A673 (cell line): ENCODE measurements around the gene KIRREL3. TPM values are rescaled to one million over a fixed set of nuclear protein-coding genes. Genes with fewer than 3 reads are reported as not detected.

Experiments used
- BruUV-seq: library from RNA; stranded (reverse); fragments of 400-500 nt; replicated peaks from 2 replicates; lab custom pipeline; 2021; lab: Mats Ljungman, UMichigan
- CTCF ChIA-PET: fragments of 300-600 bp; sonication (Branson Sonifier 250); formaldehyde crosslinking; loops from one replicate; lab custom pipeline; 2022; ENCODE audit warnings: antibody characterized with exemption; lab: Charles Lee
- POLR2A ChIA-PET: fragments of 300-600 bp; sonication (Branson Sonifier 250); formaldehyde crosslinking; loops from one replicate; lab custom pipeline; 2022; ENCODE audit warnings: antibody characterized with exemption; ENCODE audit not compliant: low non-redundant PET; lab: Charles Lee
- DNase-seq: peaks from one replicate; pipeline ENCODE4 v3.0.0-alpha.2; 2015; ENCODE audit warnings: low spot score
- H3K27ac ChIP-seq: fragments of 200-600 bp; sonication (generic); 2 replicates; pipeline ENCODE4 v1.5.1; 2016; ENCODE audit warnings: mixed run types, low read depth, mild to moderate bottlenecking, mixed read lengths, antibody characterized with exemption, low read length; ENCODE audit not compliant: poor library complexity, severe bottlenecking
- H3K27me3 ChIP-seq: fragments of 200-600 bp; sonication (generic); replicated peaks from 2 replicates; pipeline ENCODE4 v1.6.1; 2017; ENCODE audit warnings: mixed run types, low read depth, mild to moderate bottlenecking, mixed read lengths, antibody characterized with exemption, low read length; ENCODE audit not compliant: insufficient read depth, poor library complexity
- H3K36me3 ChIP-seq: fragments of 200-600 bp; sonication (generic); 2 replicates; pipeline ENCODE4 v1.6.1; 2016; ENCODE audit warnings: mixed run types, mild to moderate bottlenecking, mixed read lengths, antibody characterized with exemption, low read length; ENCODE audit not compliant: insufficient read depth, poor library complexity, severe bottlenecking
- H3K4me1 ChIP-seq: fragments of 200-600 bp; sonication (generic); 2 replicates; pipeline ENCODE4 v1.6.1; 2017; ENCODE audit warnings: mixed run types, mild to moderate bottlenecking, mixed read lengths, antibody characterized with exemption, low read length; ENCODE audit not compliant: insufficient read depth, poor library complexity, severe bottlenecking
- H3K4me3 ChIP-seq: fragments of 200-600 bp; sonication (generic); 2 replicates; pipeline ENCODE4 v1.5.1; 2016; ENCODE audit warnings: low read depth, mixed run types, mild to moderate bottlenecking, mixed read lengths, low read length; ENCODE audit not compliant: poor library complexity, severe bottlenecking
- H3K9me3 ChIP-seq: fragments of 200-600 bp; sonication (generic); 2 replicates; pipeline ENCODE4 v1.6.1; 2016; ENCODE audit warnings: mixed run types, low read depth, mild to moderate bottlenecking, mixed read lengths, antibody characterized with exemption, low read length; ENCODE audit not compliant: poor library complexity, severe bottlenecking
- EZH2 ChIP-seq: fragments of 200-600 bp; sonication (generic); IDR thresholded peaks from 2 replicates; pipeline ENCODE4 v1.6.1; 2017; ENCODE audit warnings: borderline replicate concordance, low read depth, mild to moderate bottlenecking, mixed read lengths, antibody characterized with exemption, low read length; ENCODE audit not compliant: poor library complexity, severe bottlenecking
- intact Hi-C: fragments of 100-400 bp; cut with micrococcal nuclease; formaldehyde crosslinking; loops from one replicate; pipeline ENCODE4 v1.10.0; 2022; ENCODE audit not compliant: unreplicated experiment
- total RNA-seq: library from RNA; stranded (reverse); gene quantifications from 2 replicates; pipeline ENCODE4 v1.2.3, GENCODE V29; 2021
- TF ChIP-seq, protein P1 (sequence below): fragments of 300-800, 200-600 bp; sonication (generic); conservative IDR thresholded peaks from 2 replicates; pipeline ENCODE4 v1.5.1; 2017; ENCODE audit warnings: low read depth, mild to moderate bottlenecking, antibody characterized with exemption, low read length, moderate library complexity, mixed read lengths

The KIRREL3 gene
- total RNA-seq, 1 experiment from 2014 or later = not detected

DNA sequence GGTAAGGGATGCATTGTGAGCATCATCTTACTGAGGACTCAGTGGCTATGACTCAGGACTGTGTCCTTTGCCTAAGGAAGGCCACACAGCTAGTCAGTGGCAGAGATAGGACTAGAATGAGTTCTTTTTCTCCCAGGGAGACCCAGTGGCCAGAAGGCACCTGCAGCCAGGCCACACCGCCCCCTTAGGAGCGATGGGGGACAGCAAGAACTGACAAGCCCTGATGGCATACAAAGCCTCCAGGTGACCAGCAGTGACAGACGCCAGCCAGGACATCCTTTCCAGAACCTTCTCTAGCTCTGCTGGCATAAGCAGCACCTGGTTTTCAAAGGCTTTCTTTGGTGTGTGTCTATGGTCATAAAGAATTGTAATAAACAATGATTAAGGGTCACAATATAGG is 405.0 kb downstream of the KIRREL3 start:
- BruUV-seq = no TSS peak
- CTCF ChIA-PET = no interaction called here
- H3K9me3 ChIP-seq = no peaks in the 10 kb centered on the region
- intact Hi-C loops = no loop called here
- TF ChIP-seq, protein P1, sequence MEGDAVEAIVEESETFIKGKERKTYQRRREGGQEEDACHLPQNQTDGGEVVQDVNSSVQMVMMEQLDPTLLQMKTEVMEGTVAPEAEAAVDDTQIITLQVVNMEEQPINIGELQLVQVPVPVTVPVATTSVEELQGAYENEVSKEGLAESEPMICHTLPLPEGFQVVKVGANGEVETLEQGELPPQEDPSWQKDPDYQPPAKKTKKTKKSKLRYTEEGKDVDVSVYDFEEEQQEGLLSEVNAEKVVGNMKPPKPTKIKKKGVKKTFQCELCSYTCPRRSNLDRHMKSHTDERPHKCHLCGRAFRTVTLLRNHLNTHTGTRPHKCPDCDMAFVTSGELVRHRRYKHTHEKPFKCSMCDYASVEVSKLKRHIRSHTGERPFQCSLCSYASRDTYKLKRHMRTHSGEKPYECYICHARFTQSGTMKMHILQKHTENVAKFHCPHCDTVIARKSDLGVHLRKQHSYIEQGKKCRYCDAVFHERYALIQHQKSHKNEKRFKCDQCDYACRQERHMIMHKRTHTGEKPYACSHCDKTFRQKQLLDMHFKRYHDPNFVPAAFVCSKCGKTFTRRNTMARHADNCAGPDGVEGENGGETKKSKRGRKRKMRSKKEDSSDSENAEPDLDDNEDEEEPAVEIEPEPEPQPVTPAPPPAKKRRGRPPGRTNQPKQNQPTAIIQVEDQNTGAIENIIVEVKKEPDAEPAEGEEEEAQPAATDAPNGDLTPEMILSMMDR = no peak
- no peak for TF ChIP-seq EZH2
- H3K4me3 ChIP-seq = no peak overlapping the region
- H3K4me1 ChIP-seq = no peaks in the 10 kb centered on the region
- no peak overlapping the region for H3K27ac ChIP-seq
- POLR2A ChIA-PET = no interaction called here
- H3K27me3 ChIP-seq = no peaks in the 10 kb centered on the region
- no peak for DNase-seq
- H3K36me3 ChIP-seq = no peaks in the 10 kb centered on the region

DNA sequence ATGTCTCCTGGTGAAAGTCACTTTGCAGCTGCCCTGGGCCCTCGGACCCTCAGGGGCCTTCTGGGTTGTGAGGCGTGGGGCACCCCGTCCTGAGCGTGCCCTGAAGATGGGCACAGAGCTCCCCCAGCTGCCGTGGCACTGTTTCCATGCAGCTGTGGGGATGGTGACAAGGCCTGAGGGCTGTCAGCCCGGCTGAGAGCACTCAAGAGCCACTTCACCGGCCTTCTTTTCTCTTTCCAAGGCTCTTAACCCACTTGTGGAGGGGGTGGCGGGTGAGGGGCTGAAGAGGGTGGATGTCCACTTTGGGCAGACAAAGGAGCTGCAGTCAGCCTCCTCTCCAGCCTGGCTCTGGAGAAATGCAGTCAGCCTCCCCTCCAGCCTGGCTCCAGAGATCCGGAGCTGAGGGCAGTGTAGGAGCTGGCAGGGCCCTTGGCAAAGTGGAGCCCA is 405.6 kb downstream of the KIRREL3 start:
- Histone ChIP-seq H3K27ac (no peak overlapping the region), H3K27me3 (no peaks in the 10 kb centered on the region), H3K4me3 (no peak overlapping the region), H3K9me3 (no peaks in the 10 kb centered on the region), H3K36me3 (no peaks in the 10 kb centered on the region), H3K4me1 (no peaks in the 10 kb centered on the region)
- no peak for TF ChIP-seq EZH2
- TF ChIP-seq, protein P1 = no peak
- POLR2A ChIA-PET = no interaction called here
- CTCF ChIA-PET = no interaction called here
- no TSS peak for BruUV-seq
- DNase-seq = no peak
- intact Hi-C loops = no loop called here

DNA sequence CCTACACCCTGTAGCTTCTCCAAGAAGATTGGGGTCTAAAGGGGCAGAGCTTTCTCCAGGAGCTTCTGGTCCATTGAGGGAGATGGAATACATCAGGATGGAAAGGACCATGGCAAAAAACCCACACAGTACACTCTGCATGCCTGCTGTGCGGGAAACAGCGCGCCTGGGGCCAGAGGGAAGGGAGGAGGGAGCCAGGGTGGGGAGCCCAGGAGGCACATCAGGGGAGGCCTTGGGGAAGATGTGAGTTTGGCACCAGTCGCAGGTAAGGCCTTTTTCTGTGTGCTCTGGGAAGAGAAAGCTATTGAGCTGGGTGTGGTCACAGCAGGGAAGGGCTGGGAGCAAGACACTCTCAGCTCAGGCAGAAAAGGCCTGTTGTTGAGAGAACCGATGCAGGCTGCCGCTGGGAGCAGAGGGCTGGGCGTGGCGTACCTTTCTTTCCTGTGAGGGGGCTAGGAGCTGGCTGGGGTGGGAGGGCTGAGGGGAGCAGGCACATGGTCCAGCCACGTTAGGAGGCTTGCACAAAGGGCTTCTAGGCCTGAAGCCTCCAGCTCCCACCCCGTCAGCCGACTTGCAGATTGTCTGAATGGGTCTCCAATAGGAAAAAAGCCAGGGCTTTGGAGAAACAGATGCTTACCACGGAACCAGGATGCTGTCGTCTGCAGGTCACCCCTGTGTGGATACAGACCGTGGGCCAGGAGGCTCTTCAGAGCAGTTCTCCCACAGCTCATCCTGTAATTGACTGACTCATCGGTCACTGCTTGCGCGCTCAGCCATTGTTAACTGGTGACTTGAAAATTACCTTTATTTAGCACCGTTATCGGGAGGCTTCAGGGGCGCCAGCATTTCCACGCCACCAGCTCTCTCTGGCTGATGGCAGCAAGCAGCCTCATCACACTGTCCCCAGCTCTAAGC is 407.8 kb downstream of the KIRREL3 start:
- no peaks in the 10 kb centered on the region for H3K36me3 ChIP-seq
- H3K27ac ChIP-seq = no peak overlapping the region
- no peaks in the 10 kb centered on the region for H3K4me1 ChIP-seq
- no peak for TF ChIP-seq EZH2
- TF ChIP-seq, protein P1 = no peak
- DNase-seq = no peak
- no peaks in the 10 kb centered on the region for H3K9me3 ChIP-seq
- no TSS peak for BruUV-seq
- intact Hi-C loops = no loop called here
- H3K27me3 ChIP-seq = no peaks in the 10 kb centered on the region
- ChIA-PET CTCF (no interaction called here), POLR2A (no interaction called here)
- H3K4me3 ChIP-seq = no peak overlapping the region
